ENCODE measurements around the gene MAD1L1. TPM values are rescaled to one million over a fixed set of nuclear protein-coding genes. Genes with fewer than 3 reads are reported as not detected.

MAD1L1 gene
- total and polyA plus RNA-seq, 7 experiments from 2014 or later, result 112 to 314 (median 136) TPM

DNA sequence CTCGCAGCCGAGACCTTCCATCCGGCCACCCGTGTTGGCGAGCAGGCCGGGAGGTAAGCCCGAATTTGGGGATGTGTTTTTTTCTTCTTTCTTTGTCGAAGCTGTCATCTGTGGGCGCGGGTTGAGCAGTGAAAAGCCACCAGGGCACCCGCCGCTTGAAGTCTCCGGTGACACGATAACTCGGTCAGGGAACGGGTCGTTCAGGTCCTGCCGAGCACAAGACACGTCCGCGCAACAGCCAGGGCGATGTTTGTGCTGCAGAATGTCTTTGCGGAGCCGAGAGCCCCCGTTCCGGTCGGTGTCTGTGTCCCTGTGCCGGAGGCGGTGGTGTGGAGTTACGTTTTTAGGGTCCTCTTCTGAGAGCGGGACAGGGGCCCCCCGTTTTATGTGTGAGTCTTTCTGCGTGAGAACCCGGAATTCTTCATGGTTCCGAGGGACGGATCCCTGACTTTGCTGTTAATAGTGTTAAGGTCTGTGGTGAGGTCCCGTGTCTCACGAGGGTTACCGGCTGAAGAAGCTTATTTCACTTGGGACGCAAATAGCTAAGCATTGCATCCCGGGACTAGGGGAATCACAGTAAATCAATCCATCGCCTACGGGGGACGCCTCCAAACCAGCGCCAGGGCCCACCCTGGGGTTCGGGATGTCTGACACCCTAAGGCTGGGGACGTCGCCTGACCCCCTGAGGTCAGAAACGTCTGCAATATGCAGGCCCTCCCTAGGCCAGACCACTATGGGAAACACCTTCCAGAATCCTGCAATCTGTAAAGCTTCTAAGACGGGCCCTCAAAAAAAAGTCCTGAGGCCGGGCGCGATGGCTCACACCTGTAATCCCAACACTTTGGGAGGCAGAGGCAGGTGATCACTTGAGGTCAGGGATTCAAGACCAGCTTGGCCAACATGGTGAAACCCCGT lies 463.2 kb downstream of the MAD1L1 start:
- H3K36me3 ChIP-seq (ENCODE audit: control insufficient read depth in 2 of 3, insufficient read depth in 3 of 3, low read length in 3 of 3), result no peaks in the 10 kb centered on the region
- ATAC-seq, result no peak
- intact Hi-C loops (cut with micrococcal nuclease), result no loop called here
- H3K27ac Mint-ChIP-seq, result no peak overlapping the region
- no peaks in the 10 kb centered on the region for H3K4me1 ChIP-seq (ENCODE audit: control insufficient read depth in 2 of 2, insufficient read depth in 2 of 2, low read length in 2 of 2)
- POLR2A ChIA-PET, result no interaction called here
- no peak overlapping the region for H3K4me3 Mint-ChIP-seq
- H3K9me3 ChIP-seq (ENCODE audit: control insufficient read depth in 2 of 3, low read length in 3 of 3), result peaks cover 0 to under 1% (median 0%) of the 10 kb centered on the region in 3 experiments
- peaks cover 0 to 6% (median 0%) of the 10 kb centered on the region in 5 donors for H3K36me3 Mint-ChIP-seq
- H3K4me1 Mint-ChIP-seq, result no peaks in the 10 kb centered on the region
- CTCF ChIA-PET, result no interaction called here
- H3K27me3 ChIP-seq (ENCODE audit: control insufficient read depth in 2 of 2, insufficient read depth in 2 of 2, low read length in 2 of 2), result no peaks in the 10 kb centered on the region
- no peak for DNase-seq
- no peak overlapping the region for H3K27ac ChIP-seq (ENCODE audit: low read depth, low read length)
- H3K9me3 Mint-ChIP-seq, result peaks cover 0 to 16% (median 10%) of the 10 kb centered on the region in 11 donors
- no peak overlapping the region for H3K4me3 ChIP-seq (ENCODE audit: low read length)
- H3K27me3 Mint-ChIP-seq, result peaks cover 0 to 4% (median 0%) of the 10 kb centered on the region in 5 donors

DNA sequence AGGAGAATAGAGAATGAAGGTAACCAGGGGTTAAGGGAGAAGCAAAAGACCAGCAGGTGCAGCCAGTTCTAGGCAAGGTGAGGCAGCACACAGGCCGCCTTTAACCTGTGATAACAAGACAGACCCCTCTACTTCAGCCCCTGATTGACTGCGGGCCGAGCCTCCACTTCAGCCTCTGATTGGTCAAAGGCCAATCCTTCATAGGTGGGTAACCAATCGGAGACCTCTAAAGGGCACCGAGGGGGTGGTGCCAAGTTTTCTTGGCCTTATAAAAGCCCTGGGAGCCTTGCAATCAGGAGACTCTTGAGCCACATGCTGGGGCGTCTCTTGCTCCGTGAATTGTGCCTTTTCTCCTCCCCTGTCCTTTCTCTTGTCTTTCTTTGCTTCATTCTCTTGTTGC lies 463.9 kb downstream of the MAD1L1 start:
- no peak overlapping the region for H3K27ac ChIP-seq (ENCODE audit: low read depth, low read length)
- POLR2A ChIA-PET, result no interaction called here
- no peak overlapping the region for H3K4me3 Mint-ChIP-seq
- intact Hi-C loops (cut with micrococcal nuclease), result no loop called here
- H3K36me3 Mint-ChIP-seq, result peaks cover 0 to 6% (median 0%) of the 10 kb centered on the region in 5 donors
- no peaks in the 10 kb centered on the region for H3K4me1 ChIP-seq (ENCODE audit: control insufficient read depth in 2 of 2, insufficient read depth in 2 of 2, low read length in 2 of 2)
- no peaks in the 10 kb centered on the region for H3K27me3 ChIP-seq (ENCODE audit: control insufficient read depth in 2 of 2, insufficient read depth in 2 of 2, low read length in 2 of 2)
- H3K36me3 ChIP-seq (ENCODE audit: control insufficient read depth in 2 of 3, insufficient read depth in 3 of 3, low read length in 3 of 3), result no peaks in the 10 kb centered on the region
- peaks cover 0 to 15% (median 7%) of the 10 kb centered on the region in 11 donors for H3K9me3 Mint-ChIP-seq
- no peaks in the 10 kb centered on the region for H3K4me1 Mint-ChIP-seq
- no peak for ATAC-seq
- H3K27ac Mint-ChIP-seq, result peak overlapping the region in 2 of 9 donors; percentile 7 to 37
- CTCF ChIA-PET, result no interaction called here
- H3K27me3 Mint-ChIP-seq, result peaks cover 0 to 4% (median 0%) of the 10 kb centered on the region in 5 donors
- H3K4me3 ChIP-seq (ENCODE audit: low read length), result no peak overlapping the region
- DNase-seq, result no peak
- peaks cover 0 to 8% (median 0%) of the 10 kb centered on the region in 3 experiments for H3K9me3 ChIP-seq (ENCODE audit: control insufficient read depth in 2 of 3, low read length in 3 of 3)

DNA sequence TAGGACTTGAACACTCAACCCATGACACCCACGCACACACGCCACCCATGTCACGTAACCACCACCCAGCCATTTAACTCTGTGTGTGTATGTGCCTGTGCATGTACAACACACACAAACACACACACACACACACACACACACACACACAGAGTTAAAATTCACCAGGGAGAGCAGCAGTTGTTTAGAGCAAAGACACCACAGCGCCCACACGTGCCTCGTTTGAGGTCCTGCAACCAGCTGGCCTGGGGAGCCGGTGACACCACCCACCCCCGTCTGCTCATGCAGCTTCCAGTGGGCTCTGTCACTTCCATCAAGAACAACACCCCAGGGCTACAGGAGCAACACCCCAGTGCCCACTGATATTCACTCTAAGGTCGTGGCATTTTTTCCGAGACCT lies 465.2 kb downstream of the MAD1L1 start:
- H3K27me3 Mint-ChIP-seq, result peaks cover 0 to 4% (median 0%) of the 10 kb centered on the region in 5 donors
- H3K27me3 ChIP-seq (ENCODE audit: control insufficient read depth in 2 of 2, insufficient read depth in 2 of 2, low read length in 2 of 2), result no peaks in the 10 kb centered on the region
- no peaks in the 10 kb centered on the region for H3K36me3 Mint-ChIP-seq
- CTCF ChIA-PET, result interaction anchor here (0.6 kb wide), 1 partner anchor 106 kb away, joined by 3 read pairs; no protein-coding TSS in a partner anchor
- no peaks in the 10 kb centered on the region for H3K4me1 ChIP-seq (ENCODE audit: control insufficient read depth in 2 of 2, insufficient read depth in 2 of 2, low read length in 2 of 2)
- no peak for ATAC-seq
- H3K4me3 Mint-ChIP-seq, result no peak overlapping the region
- H3K4me3 ChIP-seq (ENCODE audit: low read length), result no peak overlapping the region
- H3K9me3 ChIP-seq (ENCODE audit: control insufficient read depth in 2 of 3, low read length in 3 of 3), result peaks cover 0 to 21% (median 0%) of the 10 kb centered on the region in 3 experiments
- POLR2A ChIA-PET, result no interaction called here
- intact Hi-C loops (cut with micrococcal nuclease), result no loop called here
- peaks cover 0 to 15% (median 8%) of the 10 kb centered on the region in 11 donors for H3K9me3 Mint-ChIP-seq
- H3K36me3 ChIP-seq (ENCODE audit: control insufficient read depth in 2 of 3, insufficient read depth in 3 of 3, low read length in 3 of 3), result no peaks in the 10 kb centered on the region
- DNase-seq, result no peak
- H3K27ac Mint-ChIP-seq, result no peak overlapping the region
- no peaks in the 10 kb centered on the region for H3K4me1 Mint-ChIP-seq
- no peak overlapping the region for H3K27ac ChIP-seq (ENCODE audit: low read depth, low read length)

Small RNAs within 50 kb of the gene (microRNA-seq; reads per million reads assigned to microRNA genes)
- not detected for gene MIR4655 (ENCODE audit: borderline microRNAs expressed)
- not detected for gene MIR6836 (ENCODE audit: borderline microRNAs expressed)

Other genes starting within 250 kb of the MAD1L1 start
- gene MRM2, start 9.3 kb upstream of the MAD1L1 start, total RNA-seq, result 10 to 100 TPM in 3 of 5 experiments, 1 to 10 TPM in 2; 7.1 to 30.7 (median 20.0) TPM
- gene MRM2, start 9.3 kb upstream of the MAD1L1 start, polyA plus RNA-seq, result 10 to 100 TPM; 37.8 to 58.3 TPM
- 10 to 100 TPM; 14.0 to 77.7 (median 22.6) TPM for gene NUDT1, start 9.3 kb upstream of the MAD1L1 start, total RNA-seq
- 10 to 100 TPM; 60.1 to 61.1 TPM for gene NUDT1, start 9.3 kb upstream of the MAD1L1 start, polyA plus RNA-seq
- 10 to 100 TPM in 2 of 5 experiments, 1 to 10 TPM in 3; 4.7 to 31.5 (median 9.4) TPM for gene SNX8, start 81.5 kb upstream of the MAD1L1 start, total RNA-seq
- 10 to 100 TPM in 1 of 2 donors, 1 to 10 TPM in 1; 7.7 to 11.3 TPM for gene SNX8, start 81.5 kb upstream of the MAD1L1 start, polyA plus RNA-seq
- gene EIF3B, start 121.9 kb upstream of the MAD1L1 start, total RNA-seq, result 100 to 1,000 TPM; 127 to 189 (median 158) TPM
- 100 to 1,000 TPM in 1 of 2 donors, 10 to 100 TPM in 1; 78.0 to 157 TPM for gene EIF3B, start 121.9 kb upstream of the MAD1L1 start, polyA plus RNA-seq
- 10 to 100 TPM; 13.3 to 41.6 (median 24.3) TPM for gene CHST12, start 170.7 kb upstream of the MAD1L1 start, total RNA-seq
- gene CHST12, start 170.7 kb upstream of the MAD1L1 start, polyA plus RNA-seq, result 10 to 100 TPM in 1 of 2 donors, 1 to 10 TPM in 1; 8.1 to 16.8 TPM
- not detected for gene GRIFIN, start 243.5 kb upstream of the MAD1L1 start, total RNA-seq
- not detected for gene GRIFIN, start 243.5 kb upstream of the MAD1L1 start, polyA plus RNA-seq